GM12892 (cell line): Measurements from ENCODE around the gene SNRNP35.
"Not testable (repeated sequence)": the region's sequence is repeated elsewhere in the genome, so short reads cannot be mapped to it uniquely, and the experiment has no call there.

Source experiments
- POLR2A ChIP-seq: IDR thresholded peaks from 2 replicates; pipeline ENCODE4 v1.6.1; 2011; ENCODE audit warnings: low read depth, low read length, control low read depth
- POLR2AphosphoS5 ChIP-seq: IDR thresholded peaks from 2 replicates; pipeline ENCODE4 v1.6.1; 2011; ENCODE audit warnings: low read depth, low read length, control low read depth
- TAF1 ChIP-seq: IDR thresholded peaks from 2 replicates; pipeline ENCODE4 v1.6.1; 2011; ENCODE audit warnings: low read depth, mild to moderate bottlenecking, control low read depth, low read length, borderline replicate concordance

DNA sequence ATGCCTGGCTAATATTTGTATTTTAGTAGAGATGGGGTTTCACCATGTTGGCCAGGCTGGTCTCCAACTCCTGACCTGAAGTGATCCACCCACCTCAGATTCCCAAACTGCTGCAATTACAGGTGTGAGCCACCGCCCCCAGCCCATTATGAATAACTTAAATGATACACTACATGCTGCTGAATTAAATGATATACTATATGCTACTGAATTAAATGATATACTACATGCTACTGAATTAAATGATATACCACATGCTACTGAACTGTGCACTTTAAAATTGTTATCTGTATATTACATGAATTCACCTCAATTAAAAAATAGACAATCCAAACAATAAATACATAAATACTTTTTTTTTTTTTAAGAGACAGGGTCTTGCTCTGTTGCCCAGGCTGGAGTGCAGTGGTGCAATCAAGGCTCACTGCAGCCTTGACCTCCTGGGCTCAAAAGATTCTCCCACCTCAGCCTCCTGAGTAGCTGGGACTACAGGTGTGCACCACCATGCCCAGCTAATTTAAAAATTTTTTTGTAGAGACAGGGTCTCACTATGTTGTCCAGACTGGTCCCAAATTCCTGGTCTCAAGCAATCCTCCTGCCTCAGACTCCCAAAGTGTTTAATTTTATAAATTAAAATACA lies 56.8 kb downstream of the SNRNP35 start:
- not testable (repeated sequence) for TF ChIP-seq POLR2AphosphoS5, TAF1, POLR2A
